TTC549 (cell line): ENCODE results near the gene MBOAT7.
"Not testable (repeated sequence)": the region's sequence is repeated elsewhere in the genome, so short reads cannot be mapped to it uniquely, and the experiment has no call there.

Source experiments
- FAIRE-seq: peaks from 2 replicates; lab custom pipeline; 2012; peaks lifted over from hg19 to GRCh38; lab: Jason Lieb, UNC

The MBOAT7 gene

GRCh38 chr19:54188215-54188871 is 1.0 kb downstream of the MBOAT7 start:
- no peak for FAIRE-seq

DNA sequence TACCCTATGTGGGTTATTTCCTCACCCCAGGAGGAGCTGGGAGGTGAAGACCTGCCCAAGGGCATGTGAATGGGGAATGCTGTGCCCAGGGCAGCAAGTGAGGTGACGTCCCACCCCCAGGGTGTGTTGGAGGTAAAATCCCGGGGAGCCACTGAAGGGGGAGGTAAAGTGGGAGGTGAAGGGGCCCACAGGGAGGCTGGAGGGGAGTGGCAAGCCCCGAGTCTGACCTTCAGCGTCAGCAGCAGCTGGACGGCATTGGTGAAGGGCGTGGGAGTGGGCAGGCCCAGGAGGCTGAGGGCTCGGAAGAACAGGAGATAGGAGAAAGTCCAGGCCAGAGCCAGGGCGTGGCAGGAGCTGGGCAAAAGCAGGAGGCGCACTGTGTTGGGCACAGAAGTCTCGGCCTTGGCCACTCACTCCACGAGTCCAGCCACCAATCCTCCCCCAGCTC is 2.4 kb downstream of the MBOAT7 start:
- FAIRE-seq = no peak

DNA sequence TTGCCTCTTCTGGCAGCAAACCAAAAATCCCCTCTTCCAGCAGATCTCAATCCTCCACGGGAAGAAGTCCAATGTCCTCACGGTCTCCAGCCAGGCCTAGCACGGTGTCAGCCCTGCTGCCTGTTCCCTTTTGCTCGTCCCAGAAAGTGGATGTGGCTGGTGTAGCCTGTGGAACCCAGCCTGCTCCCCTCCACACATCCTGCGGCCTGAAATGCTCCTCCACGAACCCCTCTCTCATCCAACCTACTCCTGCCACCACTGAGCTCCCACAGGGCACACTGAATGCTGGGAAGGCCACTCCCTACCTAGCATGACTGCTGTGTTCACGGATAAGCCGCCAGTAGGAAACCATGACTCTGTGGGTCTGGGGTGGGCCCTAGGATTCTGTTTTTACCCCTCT is 3.0 kb downstream of the MBOAT7 start:
- FAIRE-seq = no peak

- FAIRE-seq = no peak
Measured at GRCh38 chr19:54183431-54183830, 5.9 kb downstream of the MBOAT7 start.

DNA sequence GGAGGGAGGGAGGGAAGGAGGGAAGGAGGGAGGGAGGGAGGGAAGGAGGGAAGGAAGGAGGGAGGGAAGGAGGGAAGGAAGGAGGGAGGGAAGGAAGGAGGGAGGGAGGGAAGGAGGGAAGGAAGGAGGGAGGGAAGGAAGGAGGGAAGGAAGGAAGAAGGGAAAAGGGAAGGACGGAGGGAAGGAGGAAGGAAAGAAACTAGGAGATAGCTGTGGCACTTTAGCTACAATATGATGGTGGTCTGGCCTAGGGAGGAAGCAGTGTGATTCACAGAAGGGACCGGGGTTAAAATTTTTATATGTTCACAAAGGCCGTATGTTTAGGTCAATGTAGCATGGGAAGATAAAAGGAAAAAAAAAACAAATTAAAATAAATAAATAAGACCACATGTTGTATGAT is 7.5 kb downstream of the MBOAT7 start:
- FAIRE-seq = not testable (repeated sequence)

DNA sequence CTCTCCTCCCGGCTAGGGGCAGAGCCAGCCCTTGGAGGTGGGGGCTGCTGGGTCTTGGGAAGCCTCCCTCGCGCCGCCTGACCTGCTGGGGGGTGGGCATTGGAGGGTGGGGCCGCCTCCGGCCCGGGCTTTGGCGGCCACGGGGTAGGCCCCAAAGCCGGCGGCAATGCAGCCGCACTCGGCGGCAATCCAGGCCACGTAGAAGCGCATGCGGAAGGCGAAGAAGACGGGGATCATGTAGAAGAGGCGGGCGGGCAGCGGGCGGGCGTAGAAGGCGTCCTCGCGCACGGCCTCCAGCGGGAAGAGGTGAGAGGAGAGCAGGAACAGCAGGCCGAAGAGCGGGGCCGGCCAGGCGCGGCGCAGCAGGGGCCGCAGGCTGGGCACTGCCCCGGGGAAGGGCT is 8.7 kb downstream of the MBOAT7 start:
- no peak for FAIRE-seq

DNA sequence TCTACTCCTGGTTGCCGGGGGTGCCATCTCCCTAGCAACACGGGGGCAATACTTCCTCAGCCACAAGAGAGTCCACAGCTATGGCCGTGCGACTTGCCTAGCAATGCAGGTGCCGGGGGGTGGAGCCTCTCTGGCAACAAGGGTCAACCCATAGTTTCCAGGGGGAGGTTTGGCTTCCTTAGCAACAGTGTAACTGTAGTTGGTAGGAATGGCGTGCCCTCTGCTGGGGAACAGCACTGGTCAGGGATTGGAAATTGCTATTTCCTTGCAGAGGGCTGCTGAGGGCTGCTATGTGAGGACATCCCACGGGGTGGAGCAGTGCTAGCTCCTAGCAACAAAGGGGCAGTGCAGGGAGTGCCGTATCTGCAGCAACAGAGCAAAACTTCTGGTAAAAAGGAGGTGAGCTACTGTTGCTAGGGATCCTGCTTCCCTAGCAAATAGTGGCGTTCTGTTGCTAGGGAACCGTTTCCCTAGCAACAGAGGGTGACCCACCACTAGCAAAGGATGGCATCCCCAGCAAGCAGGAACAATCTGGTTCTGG is 9.4 kb downstream of the MBOAT7 start:
- FAIRE-seq = peak; percentile 85

DNA sequence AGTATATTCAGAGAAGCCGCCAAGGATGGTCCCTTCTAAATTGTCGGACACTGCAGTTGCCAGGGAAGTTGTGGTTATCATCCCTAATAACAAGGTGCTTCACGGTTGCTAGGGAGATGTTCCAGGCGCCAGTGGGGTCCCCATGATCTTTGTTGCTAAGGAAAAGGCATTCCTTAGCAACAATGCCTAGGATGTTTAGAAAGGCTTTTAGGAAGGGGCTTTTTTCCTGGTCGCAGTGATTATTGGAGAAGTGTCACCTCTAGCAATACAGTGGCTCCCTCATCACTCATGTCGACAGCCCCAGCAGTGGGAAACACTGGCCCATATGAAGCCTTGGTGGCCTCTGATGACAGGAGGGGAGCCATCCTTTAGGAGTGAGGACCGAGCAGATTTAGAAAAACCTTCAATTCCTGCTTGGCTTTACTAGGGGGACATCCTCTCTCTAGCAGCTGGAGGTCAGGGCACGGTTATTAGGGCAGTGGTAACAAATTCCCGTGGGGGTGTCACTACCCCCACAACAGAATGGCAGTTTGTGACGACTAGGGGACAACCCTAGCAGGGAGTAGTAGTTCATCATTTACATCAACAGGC is 10.0 kb downstream of the MBOAT7 start:
- FAIRE-seq = no peak

DNA sequence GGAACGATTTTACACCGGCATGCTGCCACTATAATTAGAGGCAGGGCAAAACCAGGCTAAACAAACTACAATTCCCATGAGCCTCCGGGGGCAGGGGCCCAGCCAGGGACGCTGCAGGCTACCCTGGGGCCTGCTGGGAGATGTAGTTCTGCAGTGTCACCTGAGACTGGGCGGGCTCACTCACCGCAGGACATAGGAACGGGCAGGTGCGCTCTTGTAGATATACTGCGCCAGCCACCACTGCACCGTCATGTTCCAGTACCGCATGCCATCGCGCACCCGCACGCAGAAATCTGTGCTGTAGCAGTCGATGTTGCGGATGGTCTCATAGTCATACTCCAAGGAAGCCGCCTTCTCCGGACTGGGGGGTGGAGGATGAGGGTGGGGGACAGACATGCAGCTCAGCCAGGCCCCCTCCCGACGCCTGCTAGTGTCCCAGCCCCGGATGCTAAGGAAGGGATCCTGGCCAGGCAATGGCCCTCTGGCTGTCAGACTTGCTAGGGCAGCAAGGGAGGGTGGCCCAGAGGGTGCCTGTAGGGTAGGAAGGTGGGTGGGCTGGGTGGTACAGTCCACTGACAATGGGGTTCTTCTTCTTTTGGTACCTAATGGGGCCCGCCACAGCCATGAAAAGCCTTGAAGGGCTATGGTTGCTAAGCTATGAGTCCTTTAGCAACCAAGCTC is 10.7 kb downstream of the MBOAT7 start:
- no peak for FAIRE-seq

DNA sequence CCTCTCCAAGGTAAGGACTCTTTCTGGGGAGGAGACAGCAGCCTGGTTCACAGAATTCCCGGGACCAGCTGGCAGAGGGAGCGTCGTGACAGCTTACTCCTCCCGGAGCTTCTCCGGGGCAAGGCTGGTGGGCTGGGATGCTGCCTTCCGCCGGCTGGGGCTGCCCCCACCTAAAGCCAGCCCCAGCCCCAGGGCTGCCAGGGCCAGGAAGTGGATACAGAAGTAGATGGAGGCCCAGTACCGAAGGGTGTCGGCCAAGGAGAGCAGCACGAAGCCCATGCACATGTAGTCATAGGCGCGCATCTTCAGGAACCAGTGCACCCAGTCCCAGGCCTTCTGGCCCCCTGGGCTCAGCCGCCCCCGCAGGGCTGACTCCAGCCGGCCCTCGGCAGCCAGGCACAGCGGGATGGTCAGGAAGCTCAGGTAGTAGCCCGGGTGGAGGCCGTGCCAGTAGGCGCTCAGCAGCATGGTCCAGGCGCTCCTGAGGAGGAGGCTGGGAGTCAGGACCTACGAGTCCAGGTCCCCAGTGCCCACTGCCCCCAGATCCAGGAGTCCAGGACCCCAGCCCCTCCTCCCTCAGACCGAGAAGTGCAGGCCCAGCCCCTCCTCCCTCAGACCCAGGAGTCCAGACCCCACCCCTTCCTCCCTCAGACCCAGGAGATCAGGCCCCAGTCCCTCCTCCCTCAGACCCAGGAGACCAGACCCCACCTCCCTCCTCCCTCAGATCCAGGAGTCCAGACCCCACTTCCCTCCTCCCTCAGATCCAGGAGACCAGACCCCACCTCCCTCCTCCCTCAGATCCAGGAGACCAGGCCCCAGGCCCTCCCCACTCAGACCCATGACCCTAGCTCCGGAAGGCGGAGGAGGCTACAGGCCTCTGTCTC is 15.2 kb downstream of the MBOAT7 start:
- no peak for FAIRE-seq

- no peak for FAIRE-seq
Measured at GRCh38 chr19:54173359-54173699, 16.1 kb downstream of the MBOAT7 start.

- no peak for FAIRE-seq
Measured at GRCh38 chr19:54172471-54173358, 16.7 kb downstream of the MBOAT7 start, which contains the start of gene TMC4. Gene TMC4 (minus strand): TSS chr19:54173160. CDS start chr19:54173117, 43 bp downstream.

DNA sequence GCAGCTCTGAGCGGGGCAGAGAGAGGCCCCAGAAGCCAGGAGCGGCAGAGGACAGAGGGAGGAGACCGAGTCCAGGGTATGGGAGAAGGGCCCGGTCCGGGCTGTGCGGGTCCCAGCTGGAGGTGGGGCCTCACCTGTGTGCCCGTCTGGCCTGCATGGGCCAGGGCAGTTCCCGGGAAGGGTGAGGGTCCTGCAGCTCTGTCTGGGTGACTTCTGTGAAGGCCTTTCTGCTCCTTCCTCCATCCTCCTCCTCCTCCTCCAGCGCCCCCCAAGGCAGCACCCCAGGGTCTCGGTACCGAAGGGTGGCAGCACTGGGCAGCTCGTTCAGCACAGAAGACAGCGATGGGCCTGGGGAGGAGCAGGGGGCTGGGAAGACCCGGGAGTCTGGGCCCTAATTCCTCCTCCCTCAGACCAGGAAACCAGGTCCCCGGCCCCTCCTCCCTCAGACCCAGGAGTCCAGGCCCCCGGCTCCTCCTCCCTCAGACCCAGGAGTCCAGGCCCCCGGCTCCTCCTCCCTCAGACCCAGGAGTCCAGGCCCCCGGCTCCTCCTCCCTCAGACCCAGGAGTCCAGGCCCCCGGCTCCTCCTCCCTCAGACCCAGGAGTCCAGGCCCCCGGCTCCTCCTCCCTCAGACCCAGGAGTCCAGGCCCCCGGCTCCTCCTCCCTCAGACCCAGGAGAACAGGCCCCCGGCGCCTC is 17.5 kb downstream of the MBOAT7 start:
- FAIRE-seq = not testable (repeated sequence)

DNA sequence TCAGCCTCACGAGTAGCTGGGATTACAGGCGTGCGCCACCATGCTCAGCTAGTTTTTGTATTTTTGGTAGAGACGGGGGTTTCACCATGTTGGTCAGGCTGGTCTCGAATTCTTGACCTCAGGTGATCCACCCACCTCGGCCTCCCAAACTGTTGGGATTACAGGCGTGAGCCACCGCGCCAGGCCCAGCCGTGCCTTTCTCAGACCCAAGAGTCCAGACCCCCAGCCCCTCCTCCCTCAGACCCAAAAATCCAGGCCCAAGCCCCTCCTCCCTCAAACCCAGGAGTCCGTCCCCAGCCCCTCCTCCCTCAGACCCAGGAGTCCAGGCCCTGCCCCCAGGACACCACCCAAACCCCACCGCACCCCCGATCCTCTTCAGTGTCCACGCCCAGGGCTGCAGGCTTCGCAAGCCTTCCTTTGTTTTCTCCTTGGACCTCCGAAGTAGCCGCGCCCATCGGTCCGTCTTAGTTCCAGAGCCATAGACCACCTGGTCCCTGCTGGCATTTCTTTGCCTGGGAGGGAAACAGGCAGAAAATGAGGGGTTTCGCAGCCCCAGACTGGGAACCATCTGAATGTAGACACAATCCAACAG is 20.1 kb downstream of the MBOAT7 start:
- no peak for FAIRE-seq

- no peak for FAIRE-seq
Measured at GRCh38 chr19:54168174-54168917, 21.0 kb downstream of the MBOAT7 start.

DNA sequence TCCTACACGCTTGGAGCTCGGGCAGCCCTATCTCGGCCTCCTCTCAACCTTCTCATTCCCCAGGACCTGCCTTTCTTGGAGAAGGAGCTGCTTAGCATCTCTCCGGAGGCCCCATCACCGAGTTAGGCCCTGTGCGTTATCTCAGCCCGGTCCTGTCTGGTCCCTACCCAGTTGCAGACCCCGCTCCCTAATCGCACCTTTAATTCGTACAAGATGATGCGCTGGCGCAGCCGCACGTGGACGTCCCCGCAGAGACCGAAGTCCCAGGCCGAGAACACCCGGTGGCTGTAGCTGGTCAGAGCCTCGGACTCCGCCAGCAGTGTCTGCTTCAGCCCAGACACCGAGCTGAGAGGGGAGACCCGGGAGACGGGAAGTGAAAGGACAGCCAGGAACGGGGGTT is 24.2 kb downstream of the MBOAT7 start:
- no peak for FAIRE-seq

DNA sequence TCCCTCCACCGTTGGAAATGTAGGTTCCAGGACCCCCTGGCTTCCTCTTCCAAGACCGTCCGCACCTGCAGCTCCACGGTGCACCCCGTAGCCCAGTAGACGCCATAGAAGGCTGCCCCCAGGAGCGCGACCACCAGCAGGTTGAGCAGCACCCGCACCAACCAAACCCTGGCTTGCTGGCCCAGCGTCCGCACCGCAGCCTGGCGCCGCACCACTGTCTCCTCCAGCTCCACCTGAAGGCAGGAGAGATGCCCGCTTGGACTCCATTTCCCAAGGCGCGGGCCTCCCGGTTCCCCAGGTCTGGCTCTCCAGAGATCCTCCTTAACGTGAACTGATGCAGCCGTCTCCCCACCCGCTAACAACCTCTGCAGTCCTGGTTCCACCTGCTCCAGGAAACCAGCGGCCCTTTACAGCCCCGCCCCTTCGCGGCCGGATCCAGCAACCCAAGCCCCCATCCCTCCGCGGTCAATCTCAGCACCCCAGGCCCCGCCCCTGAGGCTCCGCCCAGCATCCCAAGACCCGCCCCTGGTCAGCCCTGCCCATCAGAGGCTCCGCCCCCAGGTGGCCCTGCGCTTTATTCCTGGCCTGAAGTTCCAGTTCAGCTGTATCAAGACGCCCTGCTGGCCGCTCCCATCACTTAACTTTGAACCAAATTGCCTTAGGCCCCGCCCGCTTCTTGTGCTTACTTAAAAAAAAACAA is 24.9 kb downstream of the MBOAT7 start:
- no peak for FAIRE-seq

DNA sequence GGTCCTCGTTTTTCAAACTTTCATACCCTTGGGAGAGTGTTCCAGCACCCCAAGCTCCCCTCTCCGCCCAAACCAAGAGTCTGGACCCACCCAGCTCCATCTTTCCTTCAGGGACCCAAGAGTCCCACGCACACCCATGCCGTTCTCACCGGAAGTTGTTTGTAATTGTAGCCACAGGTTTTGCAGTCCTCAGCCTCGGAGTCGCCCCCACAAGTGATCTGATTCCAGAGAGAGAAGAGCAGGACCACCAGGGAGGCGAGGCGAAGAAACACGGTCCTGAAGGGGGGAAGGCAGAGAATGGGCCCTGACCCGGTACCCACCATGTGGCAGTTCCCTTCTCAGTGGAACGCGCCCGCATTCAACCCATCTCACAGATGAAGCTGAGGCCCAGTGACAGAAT is 26.5 kb downstream of the MBOAT7 start:
- FAIRE-seq = no peak

DNA sequence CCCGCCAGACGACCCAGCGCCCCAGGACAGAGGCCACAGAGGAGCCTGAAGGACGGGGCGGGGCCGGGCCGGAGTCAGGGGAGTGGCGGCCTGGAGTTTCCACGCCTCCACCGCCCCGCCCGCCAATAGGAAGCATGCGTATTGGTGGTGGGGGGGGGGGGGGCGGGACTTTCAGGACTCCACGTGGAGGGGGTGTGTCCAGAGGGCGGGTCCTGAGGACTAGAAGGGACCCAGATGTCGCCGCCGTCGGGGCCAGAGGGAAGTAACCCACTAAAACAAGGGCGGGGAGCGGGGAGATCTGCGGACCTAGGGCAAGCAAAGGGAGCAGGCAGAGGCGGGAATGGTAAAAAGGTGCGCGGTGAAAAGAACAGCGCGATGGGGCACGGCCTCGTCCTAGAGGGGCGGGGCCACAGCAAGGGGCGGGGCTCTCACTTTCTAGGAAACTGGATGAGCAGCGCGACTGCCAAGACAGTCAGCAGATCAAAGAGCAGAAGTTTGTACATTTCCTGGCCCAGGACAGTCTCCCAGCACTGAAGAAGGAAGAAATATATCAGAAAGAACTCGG is 27.1 kb downstream of the MBOAT7 start:
- no peak for FAIRE-seq
